ENCODE results near the gene SOHLH2. TPM values are rescaled to one million over a fixed set of nuclear protein-coding genes. Genes with fewer than 3 reads are reported as not detected.

SOHLH2 gene
- total and polyA plus RNA-seq, 4 donors, result 0.84 TPM; not detected in 3

DNA sequence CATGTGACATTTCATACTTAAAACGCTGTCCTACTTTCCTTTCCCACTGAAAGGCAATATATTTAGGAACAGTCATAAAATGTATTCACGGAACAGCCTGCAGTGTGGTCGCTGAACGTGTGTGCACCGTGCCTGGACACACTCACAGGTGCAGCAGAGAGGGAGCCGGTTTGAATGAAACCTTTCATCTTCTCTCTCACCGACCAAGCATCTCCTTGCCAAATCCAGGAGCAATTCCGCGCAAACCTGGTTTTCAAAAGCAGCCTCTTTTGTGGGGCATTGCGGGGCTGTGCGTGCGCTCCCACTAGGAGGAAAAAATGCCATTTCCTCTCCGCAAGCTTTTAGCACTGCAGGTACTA, 84.2 kb downstream of the SOHLH2 start:
- Histone ChIP-seq H3K36me3 (ENCODE audit: control insufficient read depth in 4 of 4, insufficient read depth in 3 of 4, low read depth in 1 of 4, low read length in 3 of 4) (no peaks in the 10 kb centered on the region), H3K9ac (ENCODE audit: low read depth in 1 of 2, low read length in 2 of 2) (no peak overlapping the region), H3K4me3 (ENCODE audit: low read depth in 1 of 3, low read length in 3 of 3) (no peak overlapping the region), H3K27ac (ENCODE audit: low read depth in 1 of 2, low read length in 2 of 2) (no peak overlapping the region), H3K27me3 (ENCODE audit: control insufficient read depth in 4 of 4, insufficient read depth in 4 of 4, low read length in 3 of 4) (peaks cover 0 to 13% (median 3%) of the 10 kb centered on the region in 4 donors), H3K9me3 (ENCODE audit: control insufficient read depth in 4 of 4, low read length in 3 of 4) (no peaks in the 10 kb centered on the region), H3K4me1 (ENCODE audit: control insufficient read depth in 4 of 4, insufficient read depth in 4 of 4, low read length in 3 of 4) (peaks cover 0 to 5% (median 1%) of the 10 kb centered on the region in 4 donors)
- no peak for DNase-seq (ENCODE audit: low spot score)
- 16% methylated on average over 13 of the region's 13 CpGs for WGBS
- TF ChIP-seq FOXA2 (IDR thresholded peaks at IDR 0.05), result no peak

DNA sequence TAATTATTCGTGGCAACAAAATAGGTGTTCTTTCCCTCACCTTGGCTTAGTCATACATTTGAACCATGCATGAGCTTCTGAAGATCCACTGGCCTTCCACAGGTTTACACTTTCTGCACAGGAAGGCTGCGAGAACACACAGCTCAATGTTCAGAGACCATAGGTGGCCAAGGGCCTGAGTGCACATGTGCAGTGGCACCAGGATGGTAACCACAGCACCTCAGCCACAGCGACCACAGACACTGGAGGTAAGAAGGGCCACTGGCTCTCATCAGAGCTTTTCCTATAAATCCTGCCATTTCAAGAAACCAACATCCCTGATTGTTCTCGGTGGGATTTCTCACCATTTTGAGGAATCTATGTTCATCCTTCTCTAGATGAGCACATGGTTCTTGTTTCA, 84.8 kb downstream of the SOHLH2 start:
- Histone ChIP-seq H3K4me1 (ENCODE audit: control insufficient read depth in 4 of 4, insufficient read depth in 4 of 4, low read length in 3 of 4) (peaks cover 0 to 5% (median 1%) of the 10 kb centered on the region in 4 donors), H3K27me3 (ENCODE audit: control insufficient read depth in 4 of 4, insufficient read depth in 4 of 4, low read length in 3 of 4) (peaks cover 0 to 13% (median 3%) of the 10 kb centered on the region in 4 donors), H3K36me3 (ENCODE audit: control insufficient read depth in 4 of 4, insufficient read depth in 3 of 4, low read depth in 1 of 4, low read length in 3 of 4) (no peaks in the 10 kb centered on the region), H3K9me3 (ENCODE audit: control insufficient read depth in 4 of 4, low read length in 3 of 4) (no peaks in the 10 kb centered on the region), H3K9ac (ENCODE audit: low read depth in 1 of 2, low read length in 2 of 2) (no peak overlapping the region), H3K4me3 (ENCODE audit: low read depth in 1 of 3, low read length in 3 of 3) (no peak overlapping the region), H3K27ac (ENCODE audit: low read depth in 1 of 2, low read length in 2 of 2) (no peak overlapping the region)
- TF ChIP-seq RXRA (IDR thresholded peaks at IDR 0.05), result no peak
- no peak for DNase-seq (ENCODE audit: low spot score)
- WGBS, result 67% methylated on average over 4 of the region's 4 CpGs

DNA sequence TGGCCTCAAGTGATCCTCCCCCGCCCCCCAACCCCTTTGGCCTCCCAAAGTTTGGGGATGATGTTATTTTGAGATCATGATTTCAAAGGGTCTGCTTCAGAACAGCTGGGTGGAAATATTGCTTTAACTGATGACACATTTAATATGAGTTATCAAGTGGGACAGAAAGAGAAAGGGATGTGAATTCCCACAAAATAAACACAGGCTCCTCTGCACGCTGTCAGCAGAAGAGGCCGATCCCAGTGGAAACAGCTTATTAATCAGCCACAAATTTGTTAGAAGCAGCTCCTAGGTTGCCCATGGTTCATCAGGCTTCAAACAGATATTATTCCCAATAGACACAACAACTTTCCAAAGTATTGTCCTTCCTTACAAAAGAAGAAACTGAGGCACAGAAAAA, 87.9 kb downstream of the SOHLH2 start:
- no peak overlapping the region for H3K27ac ChIP-seq (ENCODE audit: low read depth in 1 of 2, low read length in 2 of 2)
- H3K4me1 ChIP-seq (ENCODE audit: control insufficient read depth in 4 of 4, insufficient read depth in 4 of 4, low read length in 3 of 4), result peaks cover 0 to 5% (median 1%) of the 10 kb centered on the region in 4 donors
- no peak for DNase-seq (ENCODE audit: low spot score)
- H3K27me3 ChIP-seq (ENCODE audit: control insufficient read depth in 4 of 4, insufficient read depth in 4 of 4, low read length in 3 of 4), result peaks cover 0 to 7% (median 3%) of the 10 kb centered on the region in 4 donors
- no peak overlapping the region for H3K9ac ChIP-seq (ENCODE audit: low read depth in 1 of 2, low read length in 2 of 2)
- no peak overlapping the region for H3K4me3 ChIP-seq (ENCODE audit: low read depth in 1 of 3, low read length in 3 of 3)
- no peaks in the 10 kb centered on the region for H3K9me3 ChIP-seq (ENCODE audit: control insufficient read depth in 4 of 4, low read length in 3 of 4)
- WGBS, result 67% methylated on average over 3 of the region's 3 CpGs
- no peaks in the 10 kb centered on the region for H3K36me3 ChIP-seq (ENCODE audit: control insufficient read depth in 4 of 4, insufficient read depth in 3 of 4, low read depth in 1 of 4, low read length in 3 of 4)
- no peak for TF ChIP-seq ZBTB33 (IDR thresholded peaks at IDR 0.05)
- TF ChIP-seq RXRA (IDR thresholded peaks at IDR 0.05), result no peak
- no peak for TF ChIP-seq GABPA (IDR thresholded peaks at IDR 0.05 in 1 of 2, conservative IDR thresholded peaks at IDR 0.05 in 1 of 2)
- TF ChIP-seq JUND (IDR thresholded peaks at IDR 0.05), result no peak
- no peak for TF ChIP-seq FOXA1 (IDR thresholded peaks at IDR 0.05)
- TF ChIP-seq SP1 (IDR thresholded peaks at IDR 0.05), result no peak
- TF ChIP-seq HNF4A (conservative IDR thresholded peaks at IDR 0.05), result no peak
- TF ChIP-seq, protein P1, sequence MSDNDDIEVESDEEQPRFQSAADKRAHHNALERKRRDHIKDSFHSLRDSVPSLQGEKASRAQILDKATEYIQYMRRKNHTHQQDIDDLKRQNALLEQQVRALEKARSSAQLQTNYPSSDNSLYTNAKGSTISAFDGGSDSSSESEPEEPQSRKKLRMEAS (IDR thresholded peaks at IDR 0.05), result no peak
- TF ChIP-seq NR2F2 (IDR thresholded peaks at IDR 0.05), result no peak
- no peak for TF ChIP-seq ATF3 (IDR thresholded peaks at IDR 0.05)
- TF ChIP-seq HNF4G (IDR thresholded peaks at IDR 0.05), result no peak
- TF ChIP-seq FOXA2 (IDR thresholded peaks at IDR 0.05), result no peak
- TF ChIP-seq CTCF (IDR thresholded peaks at IDR 0.05; ENCODE audit: low read depth, low read length, missing input control), result no peak
- TF ChIP-seq RAD21 (IDR thresholded peaks at IDR 0.05), result no peak
- TF ChIP-seq REST (IDR thresholded peaks at IDR 0.05), result no peak
- TF ChIP-seq YY1 (IDR thresholded peaks at IDR 0.05), result no peak
- TF ChIP-seq TAF1 (conservative IDR thresholded peaks at IDR 0.05), result no peak
- no peak for TF ChIP-seq EGR1 (IDR thresholded peaks at IDR 0.05; ENCODE audit: low read depth in 2 of 2)

Measured in liver (tissue), 9 donors.